HEK293 (cell line): ENCODE results near the gene ZNF484.
A peak's percentile ranks its signal among the peaks of the same experiment; 100 is the strongest.

Experiments used
- CTCF ChIA-PET: fragments of 350-600 bp; formaldehyde crosslinking; extraction: SDS; loops from one replicate; lab custom pipeline; 2021; ENCODE audit warnings: antibody characterized with exemption; lab: Yijun Ruan, JAX
- POLR2A ChIA-PET: fragments of 300-600 bp; formaldehyde crosslinking; extraction: SDS; loops from one replicate; lab custom pipeline; 2020; ENCODE audit warnings: antibody characterized with exemption, inconsistent platforms; lab: Yijun Ruan, JAX
- H3K27ac ChIP-seq: fragments of 200-500 bp; sonication (Bioruptor generic); 2 replicates; pipeline ENCODE4 v1.5.1; 2014; ENCODE audit warnings: low read depth, low read length, control low read depth, inconsistent platforms; ENCODE audit errors: extremely low read depth
- H3K36me3 ChIP-seq, 2 experiments: fragments of 200-500 bp in 1 of 2; sonication (Bioruptor generic) in 1 of 2; 1 replicate in 1 of 2; 2 replicates in 1 of 2; pipeline ENCODE4 v1.5.1; 2014 to 2017; ENCODE audit warnings: inconsistent platforms in 2 of 2, low read length in 2 of 2; ENCODE audit not compliant: control insufficient read depth in 2 of 2, insufficient read depth in 1 of 2
- H3K4me1 ChIP-seq: fragments of 200-500 bp; sonication (Bioruptor generic); 2 replicates; pipeline ENCODE4 v1.5.1; 2014; ENCODE audit warnings: mild to moderate bottlenecking, low read length, inconsistent platforms; ENCODE audit not compliant: control insufficient read depth, insufficient read depth
- H3K4me3 ChIP-seq: 2 replicates; pipeline ENCODE4 v1.5.1; 2011; ENCODE audit warnings: low read depth, mild to moderate bottlenecking, control low read depth, low read length, moderate library complexity
- H3K9me3 ChIP-seq: fragments of 200-500 bp; sonication (Bioruptor generic); 2 replicates; pipeline ENCODE4 v1.5.1; 2014; ENCODE audit warnings: low read depth, low read length, inconsistent platforms; ENCODE audit not compliant: control insufficient read depth, insufficient read depth
- BCL11B ChIP-seq: fragments of 450-650 bp; formaldehyde crosslinking; IDR thresholded peaks from 2 replicates; pipeline ENCODE4 v1.5.1; 2016; ENCODE audit warnings: low read depth, missing biosample characterization, missing genetic modification characterization
- GLIS2 ChIP-seq: fragments of 450-650 bp; formaldehyde crosslinking; IDR thresholded peaks from 2 replicates; pipeline ENCODE4 v1.5.1; 2016; ENCODE audit warnings: missing biosample characterization, missing genetic modification characterization
- ZBTB17 ChIP-seq: fragments of 450-650 bp; formaldehyde crosslinking; IDR thresholded peaks from 2 replicates; pipeline ENCODE4 v1.5.1; 2016; ENCODE audit warnings: missing biosample characterization, missing genetic modification characterization
- ZBTB8A ChIP-seq: fragments of 450-650 bp; formaldehyde crosslinking; IDR thresholded peaks from 2 replicates; pipeline ENCODE4 v1.5.1; 2016; ENCODE audit warnings: missing biosample characterization, missing genetic modification characterization
- ZNF473 ChIP-seq: fragments of 450-650 bp; formaldehyde crosslinking; IDR thresholded peaks from 2 replicates; pipeline ENCODE4 v1.5.1; 2017; ENCODE audit warnings: missing biosample characterization, missing genetic modification characterization
- ZNF521 ChIP-seq: fragments of 450-650 bp; formaldehyde crosslinking; IDR thresholded peaks from 2 replicates; pipeline ENCODE4 v1.5.1; 2017; ENCODE audit warnings: missing biosample characterization, mild to moderate bottlenecking, missing genetic modification characterization
- ZNF544 ChIP-seq: fragments of 450-650 bp; formaldehyde crosslinking; IDR thresholded peaks from 2 replicates; pipeline ENCODE4 v1.5.0; 2017; ENCODE audit warnings: missing biosample characterization, missing genetic modification characterization
- ZNF621 ChIP-seq: fragments of 450-650 bp; formaldehyde crosslinking; IDR thresholded peaks from 2 replicates; pipeline ENCODE4 v1.5.1; 2017; ENCODE audit warnings: missing biosample characterization, missing genetic modification characterization
- ZNF629 ChIP-seq: fragments of 450-650 bp; formaldehyde crosslinking; IDR thresholded peaks from 2 replicates; pipeline ENCODE4 v1.5.1; 2017; ENCODE audit warnings: missing biosample characterization, missing genetic modification characterization
- ZNF664 ChIP-seq: fragments of 450-650 bp; formaldehyde crosslinking; IDR thresholded peaks from 2 replicates; pipeline ENCODE4 v1.5.1; 2016; ENCODE audit warnings: missing biosample characterization, missing genetic modification characterization
- ZNF747 ChIP-seq: fragments of 450-650 bp; formaldehyde crosslinking; IDR thresholded peaks from 2 replicates; pipeline ENCODE4 v1.5.1; 2016; ENCODE audit warnings: missing biosample characterization, missing genetic modification characterization
- ZSCAN16 ChIP-seq: fragments of 450-650 bp; formaldehyde crosslinking; IDR thresholded peaks from 2 replicates; pipeline ENCODE4 v1.5.1; 2016; ENCODE audit warnings: missing biosample characterization, missing genetic modification characterization
- ZXDB ChIP-seq: fragments of 450-650 bp; formaldehyde crosslinking; IDR thresholded peaks from 2 replicates; pipeline ENCODE4 v1.5.1; 2016; ENCODE audit warnings: missing biosample characterization, missing genetic modification characterization
- TF ChIP-seq, protein P1 (sequence below): IDR thresholded peaks from 2 replicates; pipeline ENCODE4 v1.6.1; 2011; ENCODE audit warnings: mild to moderate bottlenecking, low read depth, low read length, borderline replicate concordance
- TF ChIP-seq, protein P2 (sequence below): fragments of 450-650 bp; formaldehyde crosslinking; IDR thresholded peaks from 2 replicates; pipeline ENCODE4 v1.5.1; 2016; ENCODE audit warnings: missing biosample characterization, missing genetic modification characterization
- TF ChIP-seq, protein P3 (sequence below): fragments of 450-650 bp; formaldehyde crosslinking; IDR thresholded peaks from 2 replicates; pipeline ENCODE4 v1.5.1; 2016; ENCODE audit warnings: missing biosample characterization, missing genetic modification characterization, low read depth
- TF ChIP-seq, protein P4 (sequence below): sonication (generic); formaldehyde crosslinking; IDR thresholded peaks from 2 replicates; pipeline ENCODE4 v1.8.1; 2022; ENCODE audit warnings: mild to moderate bottlenecking, moderate library complexity, missing genetic modification reagents

The ZNF484 gene

DNA sequence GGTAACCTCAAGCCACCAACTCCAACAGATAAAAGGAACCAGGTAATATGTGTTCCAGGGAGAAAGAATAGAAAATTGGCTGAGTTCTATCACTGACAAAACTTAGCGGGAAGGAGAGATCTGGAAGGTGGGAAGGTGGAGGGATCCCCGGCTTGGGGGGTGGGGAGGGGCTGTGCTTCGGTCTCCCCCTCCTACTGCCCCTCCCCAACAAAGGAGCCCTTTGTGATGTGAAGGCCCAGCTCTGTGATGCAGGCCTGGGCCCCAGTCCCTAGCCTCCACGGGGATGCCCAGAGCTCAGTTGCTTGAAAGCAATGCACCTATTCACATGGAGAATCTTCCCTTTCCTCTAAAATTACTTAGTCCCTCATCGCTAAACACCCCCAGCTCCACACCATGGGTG, 4.4 kb upstream of the ZNF484 start:
- Histone ChIP-seq H3K4me3 (no peak overlapping the region), H3K36me3 (no peaks in the 10 kb centered on the region), H3K27ac (no peak overlapping the region), H3K4me1 (no peaks in the 10 kb centered on the region), H3K9me3 (no peaks in the 10 kb centered on the region)
- ChIA-PET POLR2A (no interaction called here), CTCF (no interaction called here)
- no peak for TF ChIP-seq ZNF621 (tag by site-specific recombination)
- TF ChIP-seq, protein P1, sequence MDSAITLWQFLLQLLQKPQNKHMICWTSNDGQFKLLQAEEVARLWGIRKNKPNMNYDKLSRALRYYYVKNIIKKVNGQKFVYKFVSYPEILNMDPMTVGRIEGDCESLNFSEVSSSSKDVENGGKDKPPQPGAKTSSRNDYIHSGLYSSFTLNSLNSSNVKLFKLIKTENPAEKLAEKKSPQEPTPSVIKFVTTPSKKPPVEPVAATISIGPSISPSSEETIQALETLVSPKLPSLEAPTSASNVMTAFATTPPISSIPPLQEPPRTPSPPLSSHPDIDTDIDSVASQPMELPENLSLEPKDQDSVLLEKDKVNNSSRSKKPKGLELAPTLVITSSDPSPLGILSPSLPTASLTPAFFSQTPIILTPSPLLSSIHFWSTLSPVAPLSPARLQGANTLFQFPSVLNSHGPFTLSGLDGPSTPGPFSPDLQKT: no peak
- no peak for TF ChIP-seq ZNF747 (tag by site-specific recombination)
- TF ChIP-seq ZNF664 (tag by site-specific recombination): no peak
- TF ChIP-seq, protein P2, sequence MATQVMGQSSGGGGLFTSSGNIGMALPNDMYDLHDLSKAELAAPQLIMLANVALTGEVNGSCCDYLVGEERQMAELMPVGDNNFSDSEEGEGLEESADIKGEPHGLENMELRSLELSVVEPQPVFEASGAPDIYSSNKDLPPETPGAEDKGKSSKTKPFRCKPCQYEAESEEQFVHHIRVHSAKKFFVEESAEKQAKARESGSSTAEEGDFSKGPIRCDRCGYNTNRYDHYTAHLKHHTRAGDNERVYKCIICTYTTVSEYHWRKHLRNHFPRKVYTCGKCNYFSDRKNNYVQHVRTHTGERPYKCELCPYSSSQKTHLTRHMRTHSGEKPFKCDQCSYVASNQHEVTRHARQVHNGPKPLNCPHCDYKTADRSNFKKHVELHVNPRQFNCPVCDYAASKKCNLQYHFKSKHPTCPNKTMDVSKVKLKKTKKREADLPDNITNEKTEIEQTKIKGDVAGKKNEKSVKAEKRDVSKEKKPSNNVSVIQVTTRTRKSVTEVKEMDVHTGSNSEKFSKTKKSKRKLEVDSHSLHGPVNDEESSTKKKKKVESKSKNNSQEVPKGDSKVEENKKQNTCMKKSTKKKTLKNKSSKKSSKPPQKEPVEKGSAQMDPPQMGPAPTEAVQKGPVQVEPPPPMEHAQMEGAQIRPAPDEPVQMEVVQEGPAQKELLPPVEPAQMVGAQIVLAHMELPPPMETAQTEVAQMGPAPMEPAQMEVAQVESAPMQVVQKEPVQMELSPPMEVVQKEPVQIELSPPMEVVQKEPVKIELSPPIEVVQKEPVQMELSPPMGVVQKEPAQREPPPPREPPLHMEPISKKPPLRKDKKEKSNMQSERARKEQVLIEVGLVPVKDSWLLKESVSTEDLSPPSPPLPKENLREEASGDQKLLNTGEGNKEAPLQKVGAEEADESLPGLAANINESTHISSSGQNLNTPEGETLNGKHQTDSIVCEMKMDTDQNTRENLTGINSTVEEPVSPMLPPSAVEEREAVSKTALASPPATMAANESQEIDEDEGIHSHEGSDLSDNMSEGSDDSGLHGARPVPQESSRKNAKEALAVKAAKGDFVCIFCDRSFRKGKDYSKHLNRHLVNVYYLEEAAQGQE (tag by site-specific recombination): no peak
- TF ChIP-seq, protein P3, sequence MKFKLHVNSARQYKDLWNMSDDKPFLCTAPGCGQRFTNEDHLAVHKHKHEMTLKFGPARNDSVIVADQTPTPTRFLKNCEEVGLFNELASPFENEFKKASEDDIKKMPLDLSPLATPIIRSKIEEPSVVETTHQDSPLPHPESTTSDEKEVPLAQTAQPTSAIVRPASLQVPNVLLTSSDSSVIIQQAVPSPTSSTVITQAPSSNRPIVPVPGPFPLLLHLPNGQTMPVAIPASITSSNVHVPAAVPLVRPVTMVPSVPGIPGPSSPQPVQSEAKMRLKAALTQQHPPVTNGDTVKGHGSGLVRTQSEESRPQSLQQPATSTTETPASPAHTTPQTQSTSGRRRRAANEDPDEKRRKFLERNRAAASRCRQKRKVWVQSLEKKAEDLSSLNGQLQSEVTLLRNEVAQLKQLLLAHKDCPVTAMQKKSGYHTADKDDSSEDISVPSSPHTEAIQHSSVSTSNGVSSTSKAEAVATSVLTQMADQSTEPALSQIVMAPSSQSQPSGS (tag by site-specific recombination): no peak
- TF ChIP-seq GLIS2: no peak
- TF ChIP-seq, protein P4, sequence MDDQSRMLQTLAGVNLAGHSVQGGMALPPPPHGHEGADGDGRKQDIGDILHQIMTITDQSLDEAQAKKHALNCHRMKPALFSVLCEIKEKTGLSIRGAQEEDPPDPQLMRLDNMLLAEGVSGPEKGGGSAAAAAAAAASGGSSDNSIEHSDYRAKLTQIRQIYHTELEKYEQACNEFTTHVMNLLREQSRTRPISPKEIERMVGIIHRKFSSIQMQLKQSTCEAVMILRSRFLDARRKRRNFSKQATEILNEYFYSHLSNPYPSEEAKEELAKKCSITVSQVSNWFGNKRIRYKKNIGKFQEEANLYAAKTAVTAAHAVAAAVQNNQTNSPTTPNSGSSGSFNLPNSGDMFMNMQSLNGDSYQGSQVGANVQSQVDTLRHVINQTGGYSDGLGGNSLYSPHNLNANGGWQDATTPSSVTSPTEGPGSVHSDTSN (CRISPR knock-in tag): no peak
- TF ChIP-seq ZNF521 (tag by site-specific recombination): no peak
- TF ChIP-seq ZXDB (tag by site-specific recombination): no peak
- TF ChIP-seq ZNF473: no peak
- no peak for TF ChIP-seq ZBTB8A (tag by site-specific recombination)
- TF ChIP-seq BCL11B (tag by site-specific recombination): no peak
- TF ChIP-seq ZSCAN16 (tag by site-specific recombination): no peak

DNA sequence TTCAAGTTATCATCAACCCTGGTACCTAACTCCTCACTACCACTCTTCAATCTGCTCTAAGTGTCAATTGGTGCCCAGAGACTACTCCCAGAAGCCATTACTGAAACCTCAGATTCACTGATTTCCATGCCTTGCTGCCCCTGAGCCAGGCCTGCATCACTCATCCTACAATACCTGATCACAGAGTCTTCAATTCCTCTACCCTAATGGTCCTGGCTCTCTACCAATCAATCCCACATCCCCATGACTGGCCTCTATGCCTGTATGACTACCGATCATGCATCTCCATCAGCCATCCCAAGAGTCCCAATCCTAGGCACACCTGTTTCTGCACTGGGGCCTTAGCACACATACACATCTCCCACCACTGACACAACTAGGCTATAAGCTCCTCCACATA, 2.5 kb downstream of the ZNF484 start:
- ChIA-PET POLR2A (no interaction called here), CTCF (no interaction called here)

DNA sequence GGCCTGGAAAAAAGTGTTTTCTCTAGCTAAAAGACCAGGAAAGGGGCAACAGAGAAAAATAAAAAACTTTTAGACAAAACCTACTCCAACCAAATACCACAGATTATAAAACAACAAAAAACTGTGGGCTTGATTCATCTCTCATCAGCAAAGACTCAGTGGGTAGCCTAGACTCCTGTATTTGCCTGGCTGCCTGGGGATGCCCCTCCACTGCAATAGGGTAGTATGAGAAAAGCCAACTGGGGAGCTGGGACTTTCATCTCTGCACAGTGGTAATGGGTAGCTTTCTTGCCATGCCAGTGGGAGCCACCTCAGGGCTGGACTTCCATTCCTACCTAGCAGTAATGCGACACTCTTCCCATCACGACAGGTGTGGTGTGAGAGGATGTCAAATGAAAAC, 7.5 kb downstream of the ZNF484 start:
- ChIA-PET POLR2A (no interaction called here), CTCF (interaction anchor here (0.6 kb wide), 1 partner anchor 10 kb away, joined by 3 read pairs; no protein-coding TSS in a partner anchor)
- H3K36me3 ChIP-seq: peaks cover 0 to 13% of the 10 kb centered on the region in 2 experiments; a peak in 2 of 3 replicates
- no peak for TF ChIP-seq ZNF544 (tag by site-specific recombination)
- H3K4me3 ChIP-seq: no peak overlapping the region
- H3K27ac ChIP-seq: no peak overlapping the region
- H3K9me3 ChIP-seq: no peaks in the 10 kb centered on the region
- H3K4me1 ChIP-seq: peaks cover 4% of the 10 kb centered on the region; the same call in 1 of the 2 replicates

More for the DNA sequence above, 2.5 kb downstream of the ZNF484 start:
- TF ChIP-seq ZNF629 (no peak), ZBTB17 (tag by site-specific recombination) (peak; percentile 99)
- H3K9me3 ChIP-seq: no peaks in the 10 kb centered on the region
- H3K27ac ChIP-seq: no peak overlapping the region
- no peak overlapping the region for H3K4me3 ChIP-seq
- H3K4me1 ChIP-seq: no peaks in the 10 kb centered on the region
- H3K36me3 ChIP-seq: peaks cover 0 to 4% of the 10 kb centered on the region in 2 experiments; a peak in 2 of 3 replicates
